Fibroblast of skin of scalp (primary cell): ENCODE data around the gene SKOR1.

Experiments
- DNase-seq: peaks from one replicate; pipeline ENCODE4 v3.0.0-alpha.2; 2013

The SKOR1 gene

DNA sequence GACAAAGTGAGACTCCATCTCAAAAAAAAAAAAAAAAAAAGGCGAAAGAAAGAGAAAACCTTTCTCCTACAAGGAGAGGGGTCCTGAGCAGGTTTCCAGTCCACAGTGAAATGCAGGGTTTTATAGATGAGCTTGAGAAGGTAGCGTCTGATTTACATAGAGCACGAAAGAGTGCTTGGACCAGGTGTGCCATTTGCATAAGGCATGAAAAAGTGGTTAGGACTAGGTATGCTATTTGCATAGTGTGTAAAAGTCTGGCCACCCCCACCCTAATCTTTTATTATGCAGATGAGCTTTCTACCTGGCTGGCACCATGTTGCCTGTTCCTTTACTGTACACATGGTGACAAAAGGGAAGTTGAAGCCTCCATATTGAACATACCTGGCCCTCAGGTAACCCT lies 28.1 kb downstream of the SKOR1 start:
- no peak for DNase-seq

DNA sequence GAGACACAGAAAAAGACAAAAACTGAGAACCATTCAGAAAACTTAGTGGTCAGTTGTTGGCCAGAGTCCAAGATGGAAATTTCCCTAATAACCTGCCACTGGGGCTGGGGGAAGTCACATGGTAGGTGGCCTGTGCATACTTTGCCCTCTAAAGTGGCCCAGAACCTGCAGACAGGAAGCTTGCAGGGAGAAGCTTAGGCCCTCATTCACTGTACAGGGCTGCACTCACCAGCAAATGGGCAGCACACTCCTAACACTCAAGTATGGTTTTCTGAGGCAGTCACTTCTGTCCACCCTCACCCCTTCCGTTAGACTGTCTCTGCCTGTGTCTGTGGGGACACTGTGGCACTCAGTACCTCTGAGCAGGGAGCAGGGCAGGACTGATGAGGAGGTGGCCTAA lies 29.0 kb downstream of the SKOR1 start:
- DNase-seq: no peak

- no peak for DNase-seq
These were observed 30.5 kb downstream of the SKOR1 start for GRCh38 chr15:67855842-67856241.

- DNase-seq: no peak
These were observed 31.9 kb downstream of the SKOR1 start for GRCh38 chr15:67857220-67857619.

GRCh38 chr15:67859331-67859946 lies 34.1 kb downstream of the SKOR1 start:
- no peak for DNase-seq

DNA sequence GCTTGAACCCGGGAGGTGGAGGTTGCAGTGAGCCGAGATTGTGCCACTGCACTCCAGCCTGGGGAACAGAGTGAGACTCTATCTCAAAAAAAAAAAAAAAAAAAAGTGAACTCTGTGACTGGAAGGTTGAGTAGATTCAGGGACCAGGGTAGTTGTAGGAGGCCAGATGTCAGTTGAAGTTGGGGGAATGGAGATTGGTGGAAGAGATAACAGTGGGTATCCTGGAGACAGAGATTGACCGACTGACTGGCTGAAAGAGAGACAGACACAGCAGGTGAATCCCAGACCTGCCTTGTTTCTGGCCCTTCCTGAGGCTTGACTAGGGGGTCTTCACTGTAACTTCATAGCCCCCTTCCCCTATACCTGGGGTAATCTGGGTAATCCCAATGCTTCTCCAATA lies 36.7 kb downstream of the SKOR1 start:
- no peak for DNase-seq

GRCh38 chr15:67862750-67863441 lies 37.6 kb downstream of the SKOR1 start:
- DNase-seq: no peak

GRCh38 chr15:67863442-67863987 lies 38.2 kb downstream of the SKOR1 start:
- peak; percentile 77 for DNase-seq

GRCh38 chr15:67865331-67865730 lies 40.0 kb downstream of the SKOR1 start:
- DNase-seq: peak; percentile 61

DNA sequence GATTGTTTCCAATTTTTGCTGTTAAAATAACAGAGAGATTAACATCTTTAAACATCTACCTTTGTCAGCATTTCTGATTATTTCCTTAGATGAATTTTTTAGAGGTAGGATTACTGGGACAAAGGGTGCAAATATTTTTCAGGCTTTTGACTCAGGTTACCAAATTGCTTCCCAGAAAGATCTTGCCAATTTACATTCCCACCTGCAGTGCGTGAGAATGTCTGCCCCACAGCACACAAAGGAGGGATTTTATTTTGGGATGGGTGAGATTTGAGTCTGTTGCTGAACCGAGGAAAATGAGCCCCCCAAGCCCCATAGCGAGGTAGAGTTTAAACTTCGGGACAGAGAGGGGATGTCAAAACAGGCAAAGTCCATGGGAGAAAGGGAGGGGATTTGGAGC lies 40.5 kb downstream of the SKOR1 start:
- no peak for DNase-seq

- no peak for DNase-seq
These were observed 44.4 kb downstream of the SKOR1 start for GRCh38 chr15:67869701-67870100.

DNA sequence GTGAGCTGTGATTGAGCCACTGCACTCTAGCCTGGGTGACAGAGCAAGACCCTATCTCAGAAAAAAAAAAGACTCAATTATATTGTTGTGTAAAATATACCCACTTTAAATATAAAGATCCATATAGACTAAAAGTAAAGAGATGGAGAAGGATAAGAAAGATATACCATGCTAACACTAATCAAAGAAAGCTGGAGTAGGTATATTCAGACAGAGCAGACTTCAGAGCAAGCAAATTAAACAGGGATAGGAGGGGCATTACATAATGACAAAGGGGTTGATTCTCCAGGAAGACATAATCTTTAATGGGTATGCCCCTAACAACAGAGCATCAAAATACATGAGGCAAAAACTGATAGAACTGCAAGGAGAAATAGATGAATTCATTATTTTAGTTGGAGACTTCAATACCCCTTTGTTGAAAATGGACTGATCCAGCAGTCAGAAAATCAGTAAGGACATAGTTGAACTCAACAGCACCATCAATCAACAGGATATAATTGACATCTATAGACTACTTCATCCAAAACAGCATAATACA lies 45.6 kb downstream of the SKOR1 start:
- DNase-seq: no peak

GRCh38 chr15:67873777-67874176 lies 48.5 kb downstream of the SKOR1 start:
- DNase-seq: no peak

GRCh38 chr15:67878712-67879206 lies 53.5 kb downstream of the SKOR1 start:
- no peak for DNase-seq

DNA sequence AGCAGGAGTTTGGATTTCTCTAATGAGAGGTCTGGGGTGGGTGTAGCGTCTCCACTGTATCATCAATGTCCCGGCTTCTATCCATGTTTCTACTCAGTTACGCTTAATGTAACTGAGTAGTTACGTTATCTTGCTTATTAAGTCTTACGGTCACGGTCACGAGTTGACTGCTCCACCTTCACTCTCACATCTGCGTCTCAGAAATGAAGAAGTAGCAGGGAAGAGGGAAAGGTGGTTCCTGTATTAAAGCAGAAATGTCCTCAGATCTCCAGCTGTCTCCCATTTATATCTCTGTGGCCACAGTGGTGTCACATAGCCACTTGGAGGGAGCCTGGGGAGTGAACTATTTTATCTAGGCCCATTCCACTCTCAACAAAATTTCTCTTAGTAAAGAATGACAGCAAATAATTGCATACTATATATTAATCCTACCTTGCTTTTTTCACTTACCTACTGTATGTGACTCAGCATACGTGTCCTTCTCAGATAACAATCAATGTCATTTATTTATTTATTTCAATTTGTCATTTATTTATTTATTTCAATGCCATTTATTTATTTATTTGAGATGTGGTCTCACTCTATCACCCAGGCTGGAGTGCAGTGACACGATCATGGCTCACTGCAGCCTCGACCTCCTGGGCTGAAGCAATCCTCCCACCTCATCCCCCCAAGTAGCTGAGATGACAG lies 54.3 kb downstream of the SKOR1 start:
- no peak for DNase-seq

DNA sequence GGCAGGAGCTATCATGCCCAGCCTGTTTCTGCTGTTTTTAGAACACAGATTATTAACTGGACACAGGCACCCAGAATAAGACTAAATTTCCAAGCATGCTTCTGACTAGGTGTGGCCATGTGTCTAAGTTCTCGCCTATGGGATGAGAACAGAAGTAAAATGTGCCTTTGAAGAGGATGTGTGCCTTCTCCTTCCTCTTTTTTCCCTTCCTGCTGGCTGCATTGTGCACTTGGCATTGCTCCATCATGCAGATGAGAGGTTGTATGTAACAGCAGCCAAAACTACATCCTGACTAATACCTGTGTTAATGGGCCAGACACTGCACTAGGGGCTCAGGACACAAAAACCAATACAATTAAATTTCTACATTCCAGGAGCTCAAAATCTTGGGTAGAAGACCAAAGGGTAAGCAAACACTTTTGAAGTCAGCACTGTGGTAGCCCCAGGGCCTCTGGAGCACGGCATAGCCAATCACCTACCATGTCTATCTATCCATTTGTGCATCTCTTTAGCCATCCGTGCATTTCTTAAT lies 55.4 kb downstream of the SKOR1 start:
- DNase-seq: no peak

DNA sequence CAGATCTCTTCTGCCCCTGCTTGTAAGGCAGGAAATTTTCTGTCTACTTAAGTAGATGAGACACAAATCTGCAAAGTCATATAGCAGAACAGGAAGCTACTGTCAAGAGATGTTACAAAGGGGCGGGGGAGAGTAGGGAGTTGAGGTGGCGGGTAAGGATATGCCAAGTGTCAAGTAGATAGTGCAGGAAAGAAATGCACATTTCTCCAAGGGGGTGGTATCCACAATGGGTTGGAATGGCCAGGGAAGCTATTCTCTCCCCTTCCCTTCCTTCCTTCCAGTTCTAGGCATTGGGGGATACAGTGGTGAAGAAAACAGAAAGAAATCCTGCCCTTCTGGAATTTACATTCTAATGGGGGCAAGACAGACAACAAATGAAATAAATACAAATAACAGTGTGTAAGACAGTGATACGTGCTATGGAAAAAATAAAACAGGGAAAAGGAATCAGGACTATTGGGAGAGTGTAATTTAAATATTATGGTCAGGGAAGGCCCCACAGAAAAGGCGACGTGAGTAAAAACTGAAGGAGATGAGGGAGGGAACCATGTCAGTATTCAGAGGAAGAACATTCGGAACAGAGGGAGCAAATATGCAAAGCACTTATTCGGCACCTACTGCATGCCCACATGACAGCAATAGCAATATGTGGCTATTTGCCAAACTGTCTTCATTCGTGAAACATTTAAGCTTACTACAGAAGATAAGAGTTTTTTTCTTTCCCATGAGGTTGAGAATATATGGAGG lies 57.4 kb downstream of the SKOR1 start:
- DNase-seq: no peak

DNA sequence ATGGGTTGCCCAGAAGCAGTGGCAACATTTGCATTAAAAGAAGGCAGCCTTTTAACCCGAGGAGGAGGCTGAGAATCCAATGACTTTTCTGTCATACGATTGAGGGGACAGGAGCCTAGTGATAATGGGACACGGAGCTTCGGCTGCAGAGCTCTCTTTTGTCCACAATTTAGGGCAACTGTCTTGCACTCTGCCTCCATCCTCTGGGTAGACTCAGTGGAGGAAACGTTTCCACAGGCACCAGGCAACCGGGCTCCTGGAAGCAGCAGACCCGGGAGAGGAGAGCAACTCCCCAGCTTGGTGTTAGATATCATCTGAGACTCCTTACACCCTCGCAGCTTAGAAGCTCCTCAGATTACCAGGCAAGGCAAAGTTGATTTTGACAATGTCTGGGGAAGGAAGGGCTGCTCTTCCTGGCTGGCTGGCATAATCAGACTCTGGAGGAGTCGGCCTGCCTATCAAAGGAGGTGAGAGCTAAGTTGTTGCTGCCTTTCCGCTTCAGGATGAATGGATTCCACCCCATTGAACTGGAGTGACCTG lies 58.0 kb downstream of the SKOR1 start:
- no peak for DNase-seq

- no peak for DNase-seq
These were observed 58.7 kb downstream of the SKOR1 start for GRCh38 chr15:67884009-67884408.
